Astrocyte (in vitro differentiated cells and primary cell): ENCODE data around the gene VRK2. TPM values are rescaled to one million over a fixed set of nuclear protein-coding genes. Genes with fewer than 3 reads are reported as not detected.
"Not testable (repeated sequence)": the region's sequence is repeated elsewhere in the genome, so short reads cannot be mapped to it uniquely, and the experiment has no call there.

Experiments
- DNase-seq: peaks from one replicate; pipeline ENCODE4 v3.0.0-alpha.2; 2010; ENCODE audit warnings: low read depth
- FAIRE-seq: peaks from 2 replicates; lab custom pipeline; 2011; peaks lifted over from hg19 to GRCh38; lab: Jason Lieb, UNC
- H2AFZ ChIP-seq: 2 replicates; pipeline ENCODE4 v1.6.0; 2012; ENCODE audit warnings: low read depth, low read length, inconsistent platforms
- H3K27ac ChIP-seq: 2 replicates; pipeline ENCODE4 v1.5.1; 2011; ENCODE audit warnings: low read depth, low read length, inconsistent platforms
- H3K27me3 ChIP-seq: 2 replicates; pipeline ENCODE4 v1.6.0; 2011; ENCODE audit warnings: low read length, inconsistent platforms; ENCODE audit not compliant: insufficient read depth
- H3K36me3 ChIP-seq: 2 replicates; pipeline ENCODE4 v1.5.1; 2011; ENCODE audit warnings: low read length, inconsistent platforms; ENCODE audit not compliant: insufficient read depth
- H3K4me1 ChIP-seq: 2 replicates; pipeline ENCODE4 v1.5.1; 2011; ENCODE audit warnings: low read length, inconsistent platforms; ENCODE audit not compliant: insufficient read depth
- H3K4me2 ChIP-seq: 2 replicates; pipeline ENCODE4 v1.6.0; 2012; ENCODE audit warnings: low read length, inconsistent platforms
- H3K4me3 ChIP-seq: 2 replicates; pipeline ENCODE4 v1.5.1; 2011; ENCODE audit warnings: low read depth, mild to moderate bottlenecking, low read length, inconsistent platforms; ENCODE audit not compliant: insufficient read depth
- H3K79me2 ChIP-seq: 2 replicates; pipeline ENCODE4 v1.6.0; 2012; ENCODE audit warnings: mild to moderate bottlenecking, low read length, inconsistent platforms; ENCODE audit not compliant: insufficient read depth
- H3K9ac ChIP-seq: 2 replicates; pipeline ENCODE4 v1.6.0; 2012; ENCODE audit warnings: mild to moderate bottlenecking, low read length, inconsistent platforms
- H3K9me3 ChIP-seq: 2 replicates; pipeline ENCODE4 v1.5.1; 2012; ENCODE audit warnings: low read depth, mild to moderate bottlenecking, low read length, inconsistent platforms; ENCODE audit not compliant: insufficient read depth
- H4K20me1 ChIP-seq: 2 replicates; pipeline ENCODE4 v1.6.0; 2012; ENCODE audit warnings: low read length, inconsistent platforms; ENCODE audit not compliant: insufficient read depth
- H3K27ac Mint-ChIP-seq: one replicate; pipeline ENCODE4 v1.8.0; 2021; ENCODE audit warnings: mild to moderate bottlenecking, mixed read lengths; ENCODE audit not compliant: unreplicated experiment
- H3K27me3 Mint-ChIP-seq: one replicate; pipeline ENCODE4 v1.8.0; 2021; ENCODE audit warnings: low read depth, mixed read lengths; ENCODE audit not compliant: unreplicated experiment
- H3K36me3 Mint-ChIP-seq: one replicate; pipeline ENCODE4 v1.8.0; 2021; ENCODE audit warnings: low read depth, mixed read lengths; ENCODE audit not compliant: unreplicated experiment
- H3K4me1 Mint-ChIP-seq: one replicate; pipeline ENCODE4 v1.8.0; 2021; ENCODE audit warnings: low read depth, mixed read lengths; ENCODE audit not compliant: unreplicated experiment
- H3K4me3 Mint-ChIP-seq: one replicate; pipeline ENCODE4 v1.8.0; 2021; ENCODE audit warnings: mild to moderate bottlenecking, moderate library complexity, mixed read lengths; ENCODE audit not compliant: unreplicated experiment
- H3K9me3 Mint-ChIP-seq: one replicate; pipeline ENCODE4 v1.8.0; 2021; ENCODE audit warnings: mild to moderate bottlenecking, mixed read lengths; ENCODE audit not compliant: unreplicated experiment
- total RNA-seq: library from RNA; stranded (reverse); gene quantifications from 2 replicates; pipeline ENCODE4 v1.2.1, GENCODE V29; 2021

The VRK2 gene
- total RNA-seq, 1 donor from 2014 or later, result 28.6 TPM

- H3K27me3 Mint-ChIP-seq, H3K36me3 ChIP-seq, H3K4me2 ChIP-seq, H3K27ac ChIP-seq, H2AFZ ChIP-seq, H3K9me3 ChIP-seq, H3K4me3 ChIP-seq, H3K9ac ChIP-seq, H3K4me1 Mint-ChIP-seq, H3K27ac Mint-ChIP-seq, H3K79me2 ChIP-seq, H4K20me1 ChIP-seq, H3K4me3 Mint-ChIP-seq, FAIRE-seq, H3K4me1 ChIP-seq, H3K27me3 ChIP-seq: not testable (repeated sequence)
- peaks cover 20% of the 10 kb centered on the region for H3K9me3 Mint-ChIP-seq
- DNase-seq, result peak; percentile 50
- peaks cover 21% of the 10 kb centered on the region for H3K36me3 Mint-ChIP-seq
These were observed 123.2 kb downstream of the VRK2 start for GRCh38 chr2:58169845-58170244.

GRCh38 chr2:58170334-58170933 lies 123.8 kb downstream of the VRK2 start:
- H3K79me2 ChIP-seq, H3K36me3 ChIP-seq, H4K20me1 ChIP-seq, FAIRE-seq, H3K4me3 ChIP-seq, H3K9me3 ChIP-seq, H3K27me3 ChIP-seq, H3K4me1 Mint-ChIP-seq, DNase-seq, H2AFZ ChIP-seq, H3K4me3 Mint-ChIP-seq, H3K27ac Mint-ChIP-seq, H3K4me1 ChIP-seq, H3K4me2 ChIP-seq, H3K9ac ChIP-seq, H3K27me3 Mint-ChIP-seq, H3K27ac ChIP-seq: not testable (repeated sequence)
- Mint-ChIP-seq H3K36me3 (peaks cover 21% of the 10 kb centered on the region), H3K9me3 (peaks cover 20% of the 10 kb centered on the region)

- Mint-ChIP-seq H3K9me3 (peaks cover 20% of the 10 kb centered on the region), H3K36me3 (peaks cover 21% of the 10 kb centered on the region)
- H3K27me3 Mint-ChIP-seq, H3K4me2 ChIP-seq, H3K36me3 ChIP-seq, H3K4me3 Mint-ChIP-seq, H3K4me1 ChIP-seq, H3K4me3 ChIP-seq, H3K4me1 Mint-ChIP-seq, H3K9me3 ChIP-seq, DNase-seq, H3K27me3 ChIP-seq, H4K20me1 ChIP-seq, H3K27ac ChIP-seq, H3K27ac Mint-ChIP-seq, FAIRE-seq, H3K79me2 ChIP-seq, H3K9ac ChIP-seq, H2AFZ ChIP-seq: not testable (repeated sequence)
These were observed 125.2 kb downstream of the VRK2 start for GRCh38 chr2:58171831-58172230.

- not testable (repeated sequence) for H3K36me3 ChIP-seq, H3K4me1 Mint-ChIP-seq, H3K27me3 ChIP-seq, H3K27ac ChIP-seq, H3K4me3 ChIP-seq, H3K4me3 Mint-ChIP-seq, H3K4me2 ChIP-seq, FAIRE-seq, H4K20me1 ChIP-seq, H3K79me2 ChIP-seq, H3K27ac Mint-ChIP-seq, H3K27me3 Mint-ChIP-seq, H3K9ac ChIP-seq, DNase-seq, H2AFZ ChIP-seq, H3K36me3 Mint-ChIP-seq, H3K9me3 ChIP-seq, H3K4me1 ChIP-seq
- H3K9me3 Mint-ChIP-seq, result peaks cover 22% of the 10 kb centered on the region
These were observed 130.6 kb downstream of the VRK2 start for GRCh38 chr2:58177187-58177586.

- H3K27ac Mint-ChIP-seq, H4K20me1 ChIP-seq, H3K9me3 ChIP-seq, DNase-seq, H3K4me2 ChIP-seq, H3K4me3 ChIP-seq, H3K9ac ChIP-seq, H3K27me3 ChIP-seq, H3K9me3 Mint-ChIP-seq, H3K4me1 Mint-ChIP-seq, H2AFZ ChIP-seq, FAIRE-seq, H3K27me3 Mint-ChIP-seq, H3K27ac ChIP-seq, H3K4me1 ChIP-seq, H3K36me3 ChIP-seq, H3K36me3 Mint-ChIP-seq, H3K4me3 Mint-ChIP-seq, H3K79me2 ChIP-seq: not testable (repeated sequence)
These were observed 133.6 kb downstream of the VRK2 start for GRCh38 chr2:58180175-58180574.
